HTERT RPE-1 (cell line): ENCODE data around the gene ABCC9.

Source experiments
- in situ Hi-C: fragments of 300-500 bp; cut with MboI; formaldehyde crosslinking; loops from 4 replicates; pipeline ENCODE4 v1.14.3; 2020; ENCODE audit warnings: low sequenced_read_pairs

The ABCC9 gene

GRCh38 chr12:21776175-21776574 is 165.1 kb downstream of the ABCC9 start:
- in situ Hi-C loops: no loop called here

- in situ Hi-C loops: no loop called here
These were observed 165.9 kb downstream of the ABCC9 start for GRCh38 chr12:21775133-21775820.

GRCh38 chr12:21774358-21775132 is 166.7 kb downstream of the ABCC9 start, which contains the start of gene KCNJ8:
Gene KCNJ8, minus strand, starts transcription at chr12:21774706. Its CDS starts 1,090 bp downstream, at chr12:21773616.
- in situ Hi-C loops: no loop called here

- in situ Hi-C loops: no loop called here
These were observed 167.4 kb downstream of the ABCC9 start for GRCh38 chr12:21773806-21774205.

GRCh38 chr12:21773263-21773741 is 167.9 kb downstream of the ABCC9 start:
- in situ Hi-C loops: no loop called here

- in situ Hi-C loops: no loop called here
These were observed 169.9 kb downstream of the ABCC9 start for GRCh38 chr12:21771311-21771710.

- in situ Hi-C loops: no loop called here
These were observed 171.9 kb downstream of the ABCC9 start for GRCh38 chr12:21769307-21769706.

GRCh38 chr12:21766403-21766802 is 174.8 kb downstream of the ABCC9 start:
- in situ Hi-C loops: no loop called here

- in situ Hi-C loops: no loop called here
These were observed 176.3 kb downstream of the ABCC9 start for GRCh38 chr12:21764950-21765349.

GRCh38 chr12:21764065-21764464 is 177.2 kb downstream of the ABCC9 start:
- in situ Hi-C loops: no loop called here

GRCh38 chr12:21763531-21763930 is 177.7 kb downstream of the ABCC9 start:
- in situ Hi-C loops: no loop called here

GRCh38 chr12:21759737-21760136 is 181.5 kb downstream of the ABCC9 start:
- in situ Hi-C loops: no loop called here

GRCh38 chr12:21757735-21758134 is 183.5 kb downstream of the ABCC9 start:
- in situ Hi-C loops: no loop called here

GRCh38 chr12:21756699-21757098 is 184.5 kb downstream of the ABCC9 start:
- in situ Hi-C loops: no loop called here

GRCh38 chr12:21751517-21751916 is 189.7 kb downstream of the ABCC9 start:
- in situ Hi-C loops: no loop called here
